ENCODE measurements around the gene PAM.

- TF ChIP-seq CTCF (IDR thresholded peaks at IDR 0.05) (no peak), POLR2A (IDR thresholded peaks at IDR 0.05) (no peak), POLR2AphosphoS5 (IDR thresholded peaks at IDR 0.05) (no peak), EP300 (IDR thresholded peaks at IDR 0.05) (no peak)
Observed at GRCh38 chr5:102811972-102812371, 56.9 kb downstream of the PAM start.
